Measurements from ENCODE around the gene ACP1.

- TF ChIP-seq, protein P1, sequence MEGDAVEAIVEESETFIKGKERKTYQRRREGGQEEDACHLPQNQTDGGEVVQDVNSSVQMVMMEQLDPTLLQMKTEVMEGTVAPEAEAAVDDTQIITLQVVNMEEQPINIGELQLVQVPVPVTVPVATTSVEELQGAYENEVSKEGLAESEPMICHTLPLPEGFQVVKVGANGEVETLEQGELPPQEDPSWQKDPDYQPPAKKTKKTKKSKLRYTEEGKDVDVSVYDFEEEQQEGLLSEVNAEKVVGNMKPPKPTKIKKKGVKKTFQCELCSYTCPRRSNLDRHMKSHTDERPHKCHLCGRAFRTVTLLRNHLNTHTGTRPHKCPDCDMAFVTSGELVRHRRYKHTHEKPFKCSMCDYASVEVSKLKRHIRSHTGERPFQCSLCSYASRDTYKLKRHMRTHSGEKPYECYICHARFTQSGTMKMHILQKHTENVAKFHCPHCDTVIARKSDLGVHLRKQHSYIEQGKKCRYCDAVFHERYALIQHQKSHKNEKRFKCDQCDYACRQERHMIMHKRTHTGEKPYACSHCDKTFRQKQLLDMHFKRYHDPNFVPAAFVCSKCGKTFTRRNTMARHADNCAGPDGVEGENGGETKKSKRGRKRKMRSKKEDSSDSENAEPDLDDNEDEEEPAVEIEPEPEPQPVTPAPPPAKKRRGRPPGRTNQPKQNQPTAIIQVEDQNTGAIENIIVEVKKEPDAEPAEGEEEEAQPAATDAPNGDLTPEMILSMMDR (IDR thresholded peaks at IDR 0.05), result no peak
- no peak for TF ChIP-seq ZFX (IDR thresholded peaks at IDR 0.05; ENCODE audit: borderline replicate concordance)
Measured at GRCh38 chr2:282371-283263, 17.9 kb downstream of the ACP1 start.

Data from 22Rv1 (cell line).